HG03558 (cell line): ENCODE data around the gene CASZ1.

Source experiments
- ATAC-seq: cut with Tn5 transposase; IDR thresholded peaks from one replicate; pipeline ENCODE4 v1.9.1; 2021; ENCODE audit warnings: moderate number of reproducible peaks; ENCODE audit not compliant: unreplicated experiment; ENCODE audit errors: extremely low read depth

CASZ1 gene

DNA sequence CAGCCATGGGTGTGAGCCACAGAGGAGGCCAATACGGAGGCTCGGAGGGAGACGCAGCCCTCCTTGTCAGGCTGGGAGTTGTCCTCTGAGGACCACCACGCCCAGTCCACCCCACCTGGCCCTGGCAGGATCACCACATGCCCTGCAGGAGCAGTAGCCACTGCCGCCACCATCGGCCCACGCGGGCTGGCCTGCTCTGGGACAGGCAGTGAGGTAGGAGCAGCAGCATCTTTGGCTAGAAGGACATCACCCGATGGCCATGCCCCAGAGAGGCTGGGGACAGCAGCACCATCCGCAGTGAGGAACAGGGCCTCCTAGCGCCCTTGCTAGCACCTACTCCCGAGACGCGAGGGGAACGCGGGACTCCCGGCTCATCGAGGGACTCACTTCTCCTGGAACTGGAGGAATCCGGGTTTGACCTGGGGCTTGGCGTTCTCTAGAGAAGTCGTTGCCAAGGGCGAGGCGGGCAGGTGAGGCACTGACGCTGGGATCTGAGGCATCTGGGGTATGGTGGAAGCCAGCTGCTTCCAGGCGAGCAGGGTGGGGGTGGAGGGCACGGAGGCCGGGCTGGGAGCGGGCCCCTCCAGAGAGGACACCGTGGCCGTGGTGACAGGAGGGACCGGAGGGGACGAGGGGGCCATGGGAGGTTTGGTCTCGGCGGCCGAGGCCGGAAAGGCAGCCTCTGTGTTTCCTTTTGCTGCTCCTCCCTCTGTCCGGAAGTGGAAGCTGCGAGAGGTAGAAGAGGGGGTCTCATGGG lies 148.9 kb downstream of the CASZ1 start:
- ATAC-seq = no peak

DNA sequence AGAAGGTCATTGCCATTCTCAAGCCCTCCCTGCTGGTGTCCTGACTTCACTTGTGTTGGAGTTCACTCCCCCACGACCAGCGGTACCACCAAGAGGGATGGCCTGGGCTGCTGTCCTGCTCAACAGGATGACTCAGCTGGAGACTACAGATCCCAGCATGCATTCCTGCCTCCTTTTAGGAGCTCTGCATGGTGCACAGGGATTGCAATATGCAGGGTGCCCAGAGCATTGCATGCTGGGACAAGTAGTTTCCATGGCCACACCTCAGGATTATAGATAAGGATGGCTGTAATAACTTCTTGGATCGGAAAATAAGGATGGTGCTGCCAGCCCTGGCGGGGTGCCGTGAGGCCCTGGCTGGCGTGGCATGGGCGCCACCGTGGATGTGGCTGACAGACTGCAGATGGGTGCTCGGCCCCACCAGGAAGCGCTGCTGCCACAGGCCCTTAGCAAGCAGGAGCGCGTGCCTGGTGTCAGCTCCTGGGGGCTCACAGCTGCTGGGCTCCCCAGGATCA lies 150.0 kb downstream of the CASZ1 start:
- no peak for ATAC-seq

DNA sequence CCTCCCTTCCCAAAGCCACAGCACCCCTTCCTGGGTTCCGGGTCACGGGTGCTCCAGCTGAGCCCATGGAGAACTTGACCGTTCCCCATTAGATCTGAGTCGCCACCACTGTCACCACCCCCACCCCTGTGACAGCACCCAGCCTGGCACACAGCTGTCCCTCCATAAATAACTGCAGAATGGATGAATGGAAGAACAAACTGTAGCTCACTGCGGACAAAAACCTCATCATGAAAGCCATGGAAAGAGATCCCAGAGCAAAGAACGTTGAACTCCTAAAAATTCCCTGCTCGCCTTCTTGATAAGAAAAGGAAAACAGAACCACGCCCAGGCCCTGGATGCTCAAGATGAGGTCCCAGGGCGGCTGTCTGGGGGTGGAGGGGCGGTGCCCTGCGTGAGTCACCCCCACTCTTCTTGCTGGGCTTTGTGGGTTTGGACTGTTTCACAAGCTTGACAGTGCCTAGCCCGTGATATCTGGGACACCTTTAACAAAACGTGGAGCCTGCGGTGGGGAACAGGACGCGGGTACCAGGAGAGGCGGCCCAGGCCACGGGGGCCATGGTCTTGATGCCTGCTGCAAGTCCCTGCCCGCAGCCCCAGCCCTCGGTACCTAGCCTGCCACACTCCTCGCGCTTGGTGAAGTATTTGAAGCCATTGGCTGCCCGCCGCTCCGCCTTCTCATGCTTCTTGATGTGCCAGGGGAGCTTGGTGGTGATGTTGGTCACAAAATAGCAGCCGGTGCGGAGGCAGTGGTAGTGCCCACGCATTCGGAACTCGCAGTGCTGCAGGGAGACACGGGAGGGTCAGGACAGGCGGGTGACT lies 151.9 kb downstream of the CASZ1 start:
- ATAC-seq = no peak

DNA sequence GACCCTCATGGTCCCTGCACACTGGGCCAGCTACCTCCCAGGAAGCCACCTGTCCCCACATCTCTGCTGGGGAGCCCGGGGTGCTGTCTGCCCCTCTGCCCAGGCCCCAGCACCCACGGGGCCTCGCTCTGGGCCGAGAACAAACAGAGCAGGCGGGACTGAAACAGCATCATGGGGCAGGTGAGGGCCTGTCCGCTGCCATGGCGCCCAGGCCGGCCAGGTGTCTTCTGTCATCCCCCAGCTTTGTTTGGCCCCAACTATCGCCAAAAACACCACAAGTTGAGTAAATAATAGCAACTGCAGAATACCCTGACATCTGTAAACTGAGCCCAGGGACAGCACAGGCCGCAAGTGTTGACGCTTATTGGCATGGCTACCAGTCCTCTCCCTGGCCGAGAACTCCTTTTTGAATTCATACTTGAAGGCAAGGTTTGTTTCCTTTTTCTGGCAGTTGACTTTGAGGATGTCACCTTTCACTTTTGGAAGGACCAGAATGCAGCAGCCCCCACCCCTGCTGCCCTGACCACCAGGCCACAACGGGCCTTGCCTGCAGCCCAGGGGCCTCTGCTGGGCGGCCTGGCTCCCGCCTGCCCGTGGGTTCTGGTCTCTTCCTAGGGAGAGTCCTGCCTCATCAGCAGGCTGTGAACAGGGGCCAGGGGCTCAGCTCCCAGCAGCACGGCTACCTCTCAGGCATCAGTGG lies 152.7 kb downstream of the CASZ1 start:
- ATAC-seq = no peak

DNA sequence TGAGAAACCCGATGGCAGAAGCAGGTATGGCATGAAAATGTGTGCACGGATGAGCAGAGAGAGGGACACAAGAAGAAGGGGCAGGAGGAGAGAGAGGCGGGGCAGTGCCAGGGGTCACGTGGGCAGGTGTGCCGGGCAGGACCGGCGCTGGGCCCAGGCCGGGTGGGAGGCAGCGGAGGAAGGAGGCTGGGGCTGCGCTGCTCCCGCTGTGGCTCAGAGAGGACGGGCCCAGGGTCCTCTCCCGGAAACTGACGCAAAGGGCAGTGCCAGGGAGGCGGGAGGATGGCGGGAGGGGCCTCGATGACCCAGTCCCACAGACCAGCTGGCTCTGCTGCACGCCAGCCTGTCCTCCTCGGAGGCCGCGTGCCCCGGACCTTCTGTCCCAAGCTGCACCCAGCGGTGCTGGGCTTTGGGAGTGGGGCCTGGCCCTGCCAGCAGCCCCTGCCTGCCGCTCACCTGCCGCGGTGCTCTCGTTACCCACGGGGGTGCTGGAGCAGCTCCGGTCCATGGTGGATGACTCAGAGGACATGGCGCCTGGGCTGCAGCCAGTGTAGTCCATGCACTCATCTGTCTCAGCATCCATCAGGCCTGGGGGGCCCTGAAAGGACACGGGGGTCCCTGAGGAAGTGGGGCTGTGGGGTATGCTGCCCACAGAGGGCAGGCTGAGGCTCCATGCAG lies 153.9 kb downstream of the CASZ1 start:
- ATAC-seq = no peak

DNA sequence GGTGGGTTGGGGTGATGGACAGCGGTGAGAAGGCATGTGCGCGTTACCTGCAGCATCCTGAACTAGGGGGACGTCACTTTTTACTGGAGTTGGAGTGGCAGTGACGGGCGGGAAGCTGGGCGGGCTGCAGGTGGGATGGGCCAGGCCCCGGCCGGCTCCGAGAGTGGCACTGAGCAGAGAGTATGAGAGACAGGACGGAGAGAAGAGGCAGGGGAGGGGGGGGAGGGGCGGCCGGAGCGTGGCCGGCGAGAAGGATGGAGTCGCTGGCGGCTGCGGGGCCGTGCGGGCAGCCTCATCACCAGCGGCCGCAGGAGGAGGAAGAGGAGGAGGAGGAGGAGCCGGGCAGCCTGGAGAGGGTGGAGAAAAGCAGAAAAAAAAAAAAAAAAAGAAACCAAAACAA lies 154.5 kb downstream of the CASZ1 start:
- no peak for ATAC-seq

DNA sequence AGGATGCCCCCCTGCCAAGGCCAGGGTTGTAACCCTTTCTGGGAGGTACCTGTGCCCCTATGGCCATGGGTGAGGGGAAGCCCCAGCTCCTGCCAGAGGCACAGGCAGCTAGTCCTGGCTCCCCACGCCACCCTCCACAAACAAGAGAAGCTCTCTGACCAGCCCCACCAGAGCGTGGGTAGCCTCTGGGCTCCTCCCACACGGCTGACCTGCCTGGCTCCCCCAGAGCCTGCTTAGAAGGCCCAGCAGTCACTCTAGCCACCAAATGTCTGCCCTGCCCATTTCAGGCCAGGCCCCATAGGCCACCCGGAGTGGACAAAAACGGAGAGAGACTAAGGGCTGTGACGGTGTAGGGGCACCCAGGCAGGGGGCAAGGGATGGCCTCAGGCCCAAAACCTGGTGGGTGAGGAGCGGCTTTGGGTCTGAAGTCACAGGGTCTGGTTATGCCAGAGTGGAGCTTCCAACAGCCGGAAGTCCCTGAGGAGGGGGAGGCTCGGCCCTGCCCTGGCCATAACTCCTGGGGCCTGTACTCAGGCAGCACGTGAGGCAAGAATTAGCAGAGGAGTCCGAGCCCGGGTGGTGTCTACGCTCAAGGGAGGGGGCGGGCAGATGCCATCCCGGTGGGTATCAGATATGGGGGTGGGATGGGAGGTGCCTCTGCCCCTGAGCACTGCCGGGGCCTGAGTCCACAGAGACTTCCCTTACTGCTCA lies 155.4 kb downstream of the CASZ1 start:
- ATAC-seq = no peak

DNA sequence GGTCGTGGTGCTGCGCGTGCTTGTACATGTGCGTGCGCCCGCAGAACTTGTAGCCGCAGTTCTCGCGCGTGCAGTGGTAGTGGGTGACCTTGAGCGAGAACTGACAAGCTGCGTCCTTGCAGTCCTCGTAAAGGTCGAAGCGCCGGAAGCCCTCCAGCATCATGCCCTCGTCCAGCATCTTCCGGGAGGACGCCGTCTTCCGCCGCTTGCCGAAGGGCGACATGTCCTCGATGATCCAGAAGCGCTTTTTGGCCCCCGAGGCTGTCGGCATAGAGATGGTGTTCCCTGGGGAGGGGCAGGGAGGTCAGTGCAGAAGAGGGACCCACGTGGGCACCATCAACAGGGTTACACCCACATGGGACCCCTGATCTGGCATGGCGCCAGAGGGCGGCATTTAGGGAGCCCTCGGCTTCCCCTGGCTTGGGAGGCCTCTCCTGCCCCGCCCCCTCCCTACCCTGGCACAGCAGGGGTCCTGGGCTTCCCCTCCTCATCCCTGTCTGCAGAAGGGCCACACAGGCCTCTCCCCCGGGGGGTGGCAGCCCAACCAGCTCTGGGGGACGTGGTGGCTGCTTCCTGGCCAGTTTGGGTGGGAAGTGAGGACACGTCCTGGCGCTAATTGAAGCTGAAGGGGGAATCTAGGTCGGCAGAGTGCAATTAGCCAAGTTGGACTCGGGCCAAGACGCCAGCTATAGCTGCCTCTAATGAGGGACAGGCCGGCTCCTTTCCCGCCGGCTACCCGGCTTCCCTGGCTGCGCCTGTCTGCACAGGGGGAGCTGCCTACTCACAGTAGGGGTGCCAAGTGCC lies 156.5 kb downstream of the CASZ1 start:
- no peak for ATAC-seq

DNA sequence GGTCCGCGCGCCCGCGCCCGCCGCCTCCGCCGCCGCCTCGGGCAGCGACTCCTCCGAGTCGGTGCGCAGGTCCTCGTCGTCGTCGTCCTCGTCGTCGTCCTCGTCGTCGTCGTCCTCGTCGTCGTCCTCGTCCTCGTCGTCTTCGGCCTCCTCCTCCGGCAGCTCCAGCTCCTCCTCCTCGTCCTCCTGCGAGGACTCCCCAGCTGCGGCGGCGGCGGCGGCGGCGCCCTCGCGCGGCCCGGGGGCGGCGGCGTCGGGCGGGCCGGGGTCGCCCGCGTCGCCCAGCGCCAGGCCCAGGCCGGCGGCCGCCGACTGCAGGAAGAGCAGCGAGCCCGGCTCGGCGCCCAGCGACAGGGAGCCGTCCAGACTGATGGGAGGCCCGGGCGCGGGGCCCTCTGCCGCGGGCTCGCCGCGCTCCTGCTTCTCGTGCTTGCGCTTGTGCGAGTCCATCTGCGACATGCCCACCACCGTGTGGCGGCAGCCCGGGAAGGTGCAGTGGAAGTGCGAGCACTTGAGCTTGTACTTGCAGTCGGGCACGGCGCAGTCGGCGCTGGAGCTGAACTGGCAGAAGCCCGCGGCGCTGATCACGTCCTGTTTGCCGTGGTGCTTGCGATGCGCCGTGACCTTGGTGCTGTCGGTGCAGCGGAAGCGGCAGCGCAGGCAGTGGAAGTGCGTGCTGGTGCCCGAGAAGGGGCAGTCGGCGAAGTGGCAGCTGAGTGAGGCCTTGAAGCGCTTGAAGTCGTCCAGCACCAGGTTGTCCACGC lies 157.3 kb downstream of the CASZ1 start:
- ATAC-seq = no peak

DNA sequence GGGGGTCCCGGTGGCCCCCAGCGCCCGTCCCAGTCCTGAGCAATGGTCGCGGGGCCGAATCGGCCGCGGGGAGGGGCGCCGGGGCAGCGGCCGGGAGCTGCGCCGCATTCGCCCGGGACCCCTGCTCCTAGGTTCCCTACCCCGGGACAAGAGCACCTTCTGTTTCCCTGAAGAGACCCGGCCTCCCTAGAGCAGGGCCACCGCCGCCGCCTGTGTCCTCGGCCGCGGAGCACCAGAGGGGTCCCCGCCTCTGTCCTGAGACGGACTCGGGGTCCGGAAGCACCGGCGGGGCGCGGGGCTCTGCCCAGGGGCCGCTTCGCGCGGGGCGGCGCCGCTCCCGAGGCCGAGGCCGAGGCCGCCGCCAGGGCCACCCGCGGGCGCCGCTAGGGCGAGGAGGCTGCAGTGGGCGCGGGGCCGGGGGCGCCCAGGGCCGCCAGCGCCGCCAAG lies 157.9 kb downstream of the CASZ1 start:
- no peak for ATAC-seq

DNA sequence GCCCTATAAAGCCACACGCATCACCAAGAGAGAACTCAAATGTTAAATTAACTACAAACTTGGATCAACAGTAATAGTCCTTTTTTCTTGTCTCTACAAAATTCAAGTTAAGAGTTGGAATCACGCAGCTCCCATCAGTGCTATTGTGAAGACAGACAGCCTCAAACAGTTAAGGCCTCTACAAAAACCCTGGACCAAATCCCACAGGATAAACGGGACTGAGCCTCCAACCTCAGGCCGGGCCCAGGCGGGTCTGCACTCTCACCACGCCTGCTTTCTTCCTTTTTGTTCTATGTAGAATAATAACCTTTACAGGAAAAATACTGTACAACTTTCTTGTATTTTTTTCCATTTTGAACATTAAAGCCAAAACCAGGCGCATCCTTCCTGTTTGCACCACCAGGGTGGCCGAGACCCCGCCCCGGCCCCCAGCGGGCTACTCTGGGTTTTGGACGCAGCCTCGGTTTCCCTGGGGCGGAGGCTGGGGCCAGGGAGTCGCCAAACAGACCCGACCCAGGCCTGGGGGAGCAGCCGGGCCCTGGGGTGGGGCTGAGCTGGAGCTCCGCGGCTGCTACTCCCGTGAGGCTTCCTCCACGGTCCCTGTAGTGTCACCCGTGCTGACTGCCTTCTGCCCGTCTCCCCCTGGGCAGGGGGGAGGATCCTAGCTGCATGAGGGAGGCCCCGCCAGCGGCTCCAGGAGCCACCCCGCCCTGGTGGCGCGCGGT lies 158.4 kb downstream of the CASZ1 start:
- ATAC-seq = no peak

DNA sequence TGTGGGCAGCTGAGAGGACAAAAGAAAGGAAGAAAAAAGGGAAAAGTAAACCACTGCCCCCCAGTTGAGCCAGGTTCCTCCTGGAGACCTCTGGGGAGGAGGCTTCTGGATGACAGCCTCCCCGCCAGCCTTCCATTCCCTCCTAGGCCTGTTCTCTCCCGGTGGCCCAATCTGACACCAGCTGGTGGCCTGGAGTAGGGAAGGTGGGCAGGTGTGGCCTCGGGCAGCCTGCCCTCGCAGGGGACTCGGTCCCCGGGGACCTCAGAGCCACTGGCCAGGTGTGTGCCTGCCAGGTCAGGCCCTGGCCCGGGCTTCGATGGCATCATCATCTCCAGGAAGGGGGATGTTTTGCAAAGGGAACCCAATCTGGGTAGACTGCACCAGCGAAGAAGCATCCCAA lies 159.0 kb downstream of the CASZ1 start:
- ATAC-seq = no peak

DNA sequence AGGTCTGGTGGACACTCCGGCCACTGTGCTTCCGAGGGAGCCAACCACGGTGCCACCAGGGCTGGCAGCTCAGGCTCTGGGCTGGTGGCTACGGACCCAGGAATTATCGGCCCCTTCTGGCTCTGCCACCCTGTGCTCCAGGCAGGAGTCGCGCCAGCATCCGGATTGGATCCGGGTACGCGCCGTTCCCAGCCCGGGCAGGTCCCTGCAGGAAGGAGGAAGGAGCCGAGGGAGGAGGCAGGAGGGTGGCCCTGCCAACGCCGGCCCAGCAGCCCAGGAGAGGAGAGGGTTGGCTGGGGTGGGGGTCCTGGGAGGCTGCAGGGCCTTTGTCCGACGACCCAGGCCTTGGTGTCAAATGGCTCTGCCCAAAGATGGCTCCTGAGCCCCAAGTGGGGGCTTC lies 160.5 kb downstream of the CASZ1 start:
- ATAC-seq = no peak

DNA sequence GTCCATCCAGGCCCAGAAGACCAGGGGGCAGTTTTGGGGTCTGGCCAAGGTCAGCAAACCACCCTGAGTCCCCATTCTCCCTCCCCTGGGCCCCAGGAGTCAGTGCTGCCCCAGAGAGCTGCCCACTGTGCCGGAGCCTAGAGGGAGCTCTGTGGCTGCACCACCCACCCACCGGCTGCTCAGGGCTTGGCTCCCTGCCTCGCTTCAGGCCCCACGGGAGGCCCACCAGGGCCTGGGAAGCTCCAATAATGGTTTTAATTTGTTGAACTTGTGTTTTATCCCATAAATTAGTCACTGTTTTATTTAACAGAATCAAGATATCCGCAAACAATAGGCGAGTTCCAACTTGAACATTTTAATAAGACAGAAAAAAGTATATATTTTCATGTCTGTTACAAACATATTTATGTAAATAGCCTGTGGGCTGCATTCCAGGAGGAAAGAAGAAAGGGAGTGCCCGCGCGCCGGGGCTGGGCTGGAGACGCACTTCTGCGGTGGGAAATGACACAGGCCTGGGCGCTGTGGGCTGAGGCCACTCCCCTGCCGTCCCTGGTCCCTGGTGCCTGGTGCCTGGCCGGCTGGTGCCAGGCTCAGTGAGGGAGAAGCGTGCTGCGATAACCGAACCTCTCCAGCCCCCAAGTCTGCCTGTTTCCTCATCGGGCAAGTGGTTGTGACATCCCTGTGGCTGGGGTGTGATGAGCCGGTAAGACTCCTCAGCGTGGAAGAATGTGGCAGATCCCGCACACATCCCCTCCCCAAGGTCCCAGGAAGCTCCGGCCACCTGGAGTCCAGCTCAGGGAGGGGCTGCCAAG lies 161.2 kb downstream of the CASZ1 start:
- ATAC-seq = no peak

DNA sequence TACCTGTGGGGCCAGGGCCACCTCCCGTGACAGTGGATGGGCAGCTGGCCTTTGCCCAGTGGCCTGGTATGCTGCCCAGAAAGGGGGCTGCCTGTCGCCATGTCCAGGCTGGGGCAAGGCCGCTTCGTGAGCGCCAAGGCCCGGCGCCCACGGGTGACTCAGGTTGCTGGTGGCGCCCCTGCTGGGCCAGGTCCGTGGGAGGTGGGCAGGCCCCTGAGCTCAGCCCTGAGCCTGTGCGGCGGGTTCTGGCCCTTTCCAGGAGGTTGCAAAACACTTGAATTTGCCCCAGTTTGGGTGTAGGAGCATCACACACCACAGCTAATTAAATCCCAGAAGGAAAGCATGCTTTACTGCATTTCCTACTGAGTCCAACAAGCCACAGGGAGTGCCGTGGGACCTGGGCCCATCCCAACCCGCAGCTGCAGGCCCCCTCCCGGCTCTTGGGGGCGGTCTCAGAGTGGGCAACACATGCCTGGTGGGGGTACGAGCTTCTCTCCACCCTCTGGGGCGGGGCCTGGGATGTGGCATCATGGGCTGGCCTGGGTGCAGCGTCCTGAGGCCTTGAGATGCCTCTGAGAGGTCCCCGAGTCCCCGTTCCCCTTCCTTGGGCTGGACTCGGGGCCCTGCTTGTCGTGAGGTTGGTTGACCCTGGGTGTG lies 161.9 kb downstream of the CASZ1 start:
- ATAC-seq = no peak

DNA sequence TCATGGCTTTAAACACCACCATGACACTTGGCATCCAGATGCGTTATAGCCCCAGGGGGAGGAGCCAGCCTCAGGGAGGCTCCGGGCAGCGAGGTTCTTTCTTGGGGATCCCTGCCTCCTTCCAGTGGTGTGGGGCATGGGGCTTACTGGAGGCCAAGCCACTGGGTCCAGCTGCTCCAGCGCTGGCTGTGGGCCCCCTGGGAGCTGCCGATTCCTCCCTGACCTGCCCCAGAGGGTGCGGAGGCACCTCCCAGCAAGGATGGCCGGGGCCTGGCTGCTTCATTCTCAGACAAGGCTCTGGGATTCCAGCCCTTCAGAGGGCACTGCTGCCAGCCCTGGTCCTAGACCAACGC lies 162.4 kb downstream of the CASZ1 start:
- ATAC-seq = no peak
